ENCODE measurements around the gene PNMA8A.

- TF ChIP-seq GABPA (IDR thresholded peaks at IDR 0.05; ENCODE audit: low read depth) (no peak), CTCF (IDR thresholded peaks at IDR 0.05 in 2 of 3, conservative IDR thresholded peaks at IDR 0.05 in 1 of 3; ENCODE audit: control insufficient read depth in 2 of 3, extremely low read depth in 1 of 3, insufficient read depth in 1 of 3, low read depth in 3 of 3, low read length in 3 of 3) (no peak), EED (IDR thresholded peaks at IDR 0.05; ENCODE audit: low read depth) (no peak), CBX3 (IDR thresholded peaks at IDR 0.05; ENCODE audit: borderline replicate concordance, low read depth) (no peak), POLR2A (IDR thresholded peaks at IDR 0.05; ENCODE audit: low read depth, low read length) (no peak)
These were observed 28.3 kb upstream of the PNMA8A start for GRCh38 chr19:46499692-46500091.

Measured in GM12878 (cell line).